ENCODE results near the gene TMEM183A.

DNA sequence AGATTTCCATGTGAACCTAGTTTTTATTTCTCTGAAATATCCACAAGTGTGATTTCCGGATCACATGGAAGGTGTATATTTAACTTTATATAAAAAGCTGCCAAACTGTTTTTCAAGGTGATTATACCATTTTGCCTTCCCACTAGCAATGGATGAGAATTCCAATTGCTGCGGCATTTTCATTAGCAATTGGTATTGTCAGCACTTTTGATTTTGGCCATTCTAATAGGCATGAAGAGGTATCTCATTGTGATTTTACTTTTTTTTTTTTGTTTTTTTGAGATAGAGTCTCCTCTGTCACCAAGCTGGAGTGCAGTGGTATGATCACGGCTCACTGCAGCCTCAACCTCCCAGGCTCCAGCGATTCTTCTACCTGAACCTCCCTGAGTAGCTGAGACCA, 35.1 kb upstream of the TMEM183A start:
- no peak for TF ChIP-seq POLR2AphosphoS5 (IDR thresholded peaks at IDR 0.05)
- TF ChIP-seq, protein P1, sequence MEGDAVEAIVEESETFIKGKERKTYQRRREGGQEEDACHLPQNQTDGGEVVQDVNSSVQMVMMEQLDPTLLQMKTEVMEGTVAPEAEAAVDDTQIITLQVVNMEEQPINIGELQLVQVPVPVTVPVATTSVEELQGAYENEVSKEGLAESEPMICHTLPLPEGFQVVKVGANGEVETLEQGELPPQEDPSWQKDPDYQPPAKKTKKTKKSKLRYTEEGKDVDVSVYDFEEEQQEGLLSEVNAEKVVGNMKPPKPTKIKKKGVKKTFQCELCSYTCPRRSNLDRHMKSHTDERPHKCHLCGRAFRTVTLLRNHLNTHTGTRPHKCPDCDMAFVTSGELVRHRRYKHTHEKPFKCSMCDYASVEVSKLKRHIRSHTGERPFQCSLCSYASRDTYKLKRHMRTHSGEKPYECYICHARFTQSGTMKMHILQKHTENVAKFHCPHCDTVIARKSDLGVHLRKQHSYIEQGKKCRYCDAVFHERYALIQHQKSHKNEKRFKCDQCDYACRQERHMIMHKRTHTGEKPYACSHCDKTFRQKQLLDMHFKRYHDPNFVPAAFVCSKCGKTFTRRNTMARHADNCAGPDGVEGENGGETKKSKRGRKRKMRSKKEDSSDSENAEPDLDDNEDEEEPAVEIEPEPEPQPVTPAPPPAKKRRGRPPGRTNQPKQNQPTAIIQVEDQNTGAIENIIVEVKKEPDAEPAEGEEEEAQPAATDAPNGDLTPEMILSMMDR (IDR thresholded peaks at IDR 0.05), result no peak
- no peak for TF ChIP-seq POLR2A (IDR thresholded peaks at IDR 0.05; ENCODE audit: low read depth)

Measured in esophagus muscularis mucosa (tissue), 3 donors.